Measurements from ENCODE around the gene TBC1D9.
A peak's percentile ranks its signal among the peaks of the same experiment; 100 is the strongest.
"Not testable (repeated sequence)": the region's sequence is repeated elsewhere in the genome, so short reads cannot be mapped to it uniquely, and the experiment has no call there.

TBC1D9 gene

GRCh38 chr4:140756319-140757231, at the start of gene TBC1D9:
TBC1D9 (minus strand) TSS chr4:140756385; CDS start chr4:140756045, 340 bp downstream.
- no peak for DNase-seq (ENCODE audit: low spot score)

- no peak for DNase-seq (ENCODE audit: low spot score)
Measured at GRCh38 chr4:140805293-140805692, 49.1 kb upstream of the TBC1D9 start.

- DNase-seq (ENCODE audit: low spot score): no peak
Measured at GRCh38 chr4:140802591-140802990, 46.4 kb upstream of the TBC1D9 start.

GRCh38 chr4:140800666-140801065, 44.5 kb upstream of the TBC1D9 start:
- no peak for DNase-seq (ENCODE audit: low spot score)

- DNase-seq (ENCODE audit: low spot score): no peak
Measured at GRCh38 chr4:140799686-140800225, 43.6 kb upstream of the TBC1D9 start.

GRCh38 chr4:140793291-140793690, 37.1 kb upstream of the TBC1D9 start:
- no peak for DNase-seq (ENCODE audit: low spot score)

- DNase-seq (ENCODE audit: low spot score): peak; percentile 9
Measured at GRCh38 chr4:140790765-140791164, 34.6 kb upstream of the TBC1D9 start.

GRCh38 chr4:140790171-140790570, 34.0 kb upstream of the TBC1D9 start:
- no peak for DNase-seq (ENCODE audit: low spot score)

GRCh38 chr4:140789759-140790158, 33.6 kb upstream of the TBC1D9 start:
- DNase-seq (ENCODE audit: low spot score): no peak

- DNase-seq (ENCODE audit: low spot score): not testable (repeated sequence)
Measured at GRCh38 chr4:140782787-140783186, 26.6 kb upstream of the TBC1D9 start.

GRCh38 chr4:140781596-140781995, 25.4 kb upstream of the TBC1D9 start:
- no peak for DNase-seq (ENCODE audit: low spot score)

GRCh38 chr4:140777894-140778293, 21.7 kb upstream of the TBC1D9 start:
- no peak for DNase-seq (ENCODE audit: low spot score)

- DNase-seq (ENCODE audit: low spot score): no peak
Measured at GRCh38 chr4:140777386-140777785, 21.2 kb upstream of the TBC1D9 start.

GRCh38 chr4:140776556-140776955, 20.4 kb upstream of the TBC1D9 start:
- no peak for DNase-seq (ENCODE audit: low spot score)

- no peak for DNase-seq (ENCODE audit: low spot score)
Measured at GRCh38 chr4:140774956-140775355, 18.8 kb upstream of the TBC1D9 start.

- DNase-seq (ENCODE audit: low spot score): no peak
Measured at GRCh38 chr4:140774510-140774909, 18.3 kb upstream of the TBC1D9 start.

GRCh38 chr4:140769209-140769608, 13.0 kb upstream of the TBC1D9 start:
- DNase-seq (ENCODE audit: low spot score): no peak

- DNase-seq (ENCODE audit: low spot score): no peak
Measured at GRCh38 chr4:140764785-140765392, 8.7 kb upstream of the TBC1D9 start.

GRCh38 chr4:140762202-140762601, 6.0 kb upstream of the TBC1D9 start:
- no peak for DNase-seq (ENCODE audit: low spot score)

- no peak for DNase-seq (ENCODE audit: low spot score)
Measured at GRCh38 chr4:140757232-140757630, 1.0 kb upstream of the TBC1D9 start.

GRCh38 chr4:140755774-140756318, 339 bp downstream of the TBC1D9 start:
- no peak for DNase-seq (ENCODE audit: low spot score)

- no peak for DNase-seq (ENCODE audit: low spot score)
Measured at GRCh38 chr4:140754918-140755773, 1.0 kb downstream of the TBC1D9 start.

All from CD4-positive, alpha-beta T cell treated with Interleukin-6 at 100 ng/mL for 8 hours (primary cell).